ENCODE data around the gene OSGEP. TPM values are rescaled to one million over a fixed set of nuclear protein-coding genes. Genes with fewer than 3 reads are reported as not detected.

The OSGEP gene
- total and polyA plus RNA-seq, 2 of the 13 experiments (the other 11 are each of a cell fraction or from before 2014, with no cell fraction given), result 39.7 to 41.1 TPM

DNA sequence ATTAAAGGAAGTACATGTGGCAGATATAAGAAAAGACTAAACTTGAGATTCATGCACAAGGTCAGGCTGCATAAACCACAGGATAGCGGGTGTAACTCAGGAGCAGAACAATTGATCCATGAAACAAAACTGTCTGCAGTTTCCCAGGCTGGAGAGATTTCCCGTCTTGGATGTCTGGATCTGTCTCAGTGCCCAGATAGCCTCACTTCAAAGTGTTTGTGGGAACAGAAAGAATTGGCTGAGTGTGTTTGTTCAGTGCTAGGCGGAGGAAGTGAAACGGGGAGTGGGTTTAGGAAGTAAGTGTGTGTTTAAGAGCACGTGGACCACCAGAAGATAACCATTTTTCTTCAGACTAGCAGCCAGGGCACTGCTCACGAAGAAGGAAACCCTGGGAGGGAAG lies 49.3 kb upstream of the OSGEP start:
- ChIA-PET POLR2A (no interaction called here), CTCF (ENCODE audit: low intra/inter-chr PET ratio, low total read pairs) (no interaction called here)
- Histone ChIP-seq H3K27ac (ENCODE audit: extremely low read length, insufficient read depth, low read length) (no peak overlapping the region), H3K4me1 (ENCODE audit: insufficient read depth, low read length) (no peaks in the 10 kb centered on the region), H4K20me1 (ENCODE audit: insufficient read depth, low read length) (no peaks in the 10 kb centered on the region), H3K79me2 (ENCODE audit: insufficient read depth, low read length) (no peaks in the 10 kb centered on the region), H3K4me3 (replicated peaks in 1 of 3; ENCODE audit: insufficient read depth in 1 of 3, low read depth in 2 of 3, low read length in 3 of 3) (no peak overlapping the region), H3K27me3 (ENCODE audit: control insufficient read depth in 1 of 2, insufficient read depth in 2 of 2, low read length in 2 of 2) (no peaks in the 10 kb centered on the region), H3K9me3 (ENCODE audit: low read length) (no peaks in the 10 kb centered on the region), H3K36me3 (replicated peaks in 1 of 2; ENCODE audit: control insufficient read depth in 1 of 2, insufficient read depth in 2 of 2, low read length in 2 of 2) (no peaks in the 10 kb centered on the region), H3K9ac (ENCODE audit: insufficient read depth, low read depth, low read length) (no peak overlapping the region), H3K4me2 (ENCODE audit: low read depth, low read length) (no peak overlapping the region), H2AFZ (ENCODE audit: low read length) (no peak overlapping the region)
- DNase-seq (ENCODE audit: low spot score) (no peak), ATAC-seq (no peak), FAIRE-seq (no peak)
- TF ChIP-seq, protein P1, sequence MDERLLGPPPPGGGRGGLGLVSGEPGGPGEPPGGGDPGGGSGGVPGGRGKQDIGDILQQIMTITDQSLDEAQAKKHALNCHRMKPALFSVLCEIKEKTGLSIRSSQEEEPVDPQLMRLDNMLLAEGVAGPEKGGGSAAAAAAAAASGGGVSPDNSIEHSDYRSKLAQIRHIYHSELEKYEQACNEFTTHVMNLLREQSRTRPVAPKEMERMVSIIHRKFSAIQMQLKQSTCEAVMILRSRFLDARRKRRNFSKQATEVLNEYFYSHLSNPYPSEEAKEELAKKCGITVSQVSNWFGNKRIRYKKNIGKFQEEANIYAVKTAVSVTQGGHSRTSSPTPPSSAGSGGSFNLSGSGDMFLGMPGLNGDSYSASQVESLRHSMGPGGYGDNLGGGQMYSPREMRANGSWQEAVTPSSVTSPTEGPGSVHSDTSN (CRISPR knock-in tag; IDR thresholded peaks at IDR 0.05), result no peak
- TF ChIP-seq, protein P2, sequence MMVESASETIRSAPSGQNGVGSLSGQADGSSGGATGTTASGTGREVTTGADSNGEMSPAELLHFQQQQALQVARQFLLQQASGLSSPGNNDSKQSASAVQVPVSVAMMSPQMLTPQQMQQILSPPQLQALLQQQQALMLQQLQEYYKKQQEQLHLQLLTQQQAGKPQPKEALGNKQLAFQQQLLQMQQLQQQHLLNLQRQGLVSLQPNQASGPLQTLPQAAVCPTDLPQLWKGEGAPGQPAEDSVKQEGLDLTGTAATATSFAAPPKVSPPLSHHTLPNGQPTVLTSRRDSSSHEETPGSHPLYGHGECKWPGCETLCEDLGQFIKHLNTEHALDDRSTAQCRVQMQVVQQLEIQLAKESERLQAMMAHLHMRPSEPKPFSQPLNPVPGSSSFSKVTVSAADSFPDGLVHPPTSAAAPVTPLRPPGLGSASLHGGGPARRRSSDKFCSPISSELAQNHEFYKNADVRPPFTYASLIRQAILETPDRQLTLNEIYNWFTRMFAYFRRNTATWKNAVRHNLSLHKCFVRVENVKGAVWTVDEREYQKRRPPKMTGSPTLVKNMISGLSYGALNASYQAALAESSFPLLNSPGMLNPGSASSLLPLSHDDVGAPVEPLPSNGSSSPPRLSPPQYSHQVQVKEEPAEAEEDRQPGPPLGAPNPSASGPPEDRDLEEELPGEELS (CRISPR knock-in tag; IDR thresholded peaks at IDR 0.05), result no peak
- TF ChIP-seq BRD4 (CRISPR knock-in tag; IDR thresholded peaks at IDR 0.05) (no peak), SAFB2 (CRISPR knock-in tag; IDR thresholded peaks at IDR 0.05; ENCODE audit: borderline replicate concordance, low read depth) (no peak), ZNF879 (CRISPR knock-in tag; IDR thresholded peaks at IDR 0.05) (no peak), POGZ (CRISPR knock-in tag; IDR thresholded peaks at IDR 0.05) (no peak), ZNF775 (CRISPR knock-in tag; IDR thresholded peaks at IDR 0.05; ENCODE audit: borderline replicate concordance) (no peak), TCF7L2 (IDR thresholded peaks at IDR 0.05; ENCODE audit: low read depth, low read length) (no peak)
- TF ChIP-seq, protein P3, sequence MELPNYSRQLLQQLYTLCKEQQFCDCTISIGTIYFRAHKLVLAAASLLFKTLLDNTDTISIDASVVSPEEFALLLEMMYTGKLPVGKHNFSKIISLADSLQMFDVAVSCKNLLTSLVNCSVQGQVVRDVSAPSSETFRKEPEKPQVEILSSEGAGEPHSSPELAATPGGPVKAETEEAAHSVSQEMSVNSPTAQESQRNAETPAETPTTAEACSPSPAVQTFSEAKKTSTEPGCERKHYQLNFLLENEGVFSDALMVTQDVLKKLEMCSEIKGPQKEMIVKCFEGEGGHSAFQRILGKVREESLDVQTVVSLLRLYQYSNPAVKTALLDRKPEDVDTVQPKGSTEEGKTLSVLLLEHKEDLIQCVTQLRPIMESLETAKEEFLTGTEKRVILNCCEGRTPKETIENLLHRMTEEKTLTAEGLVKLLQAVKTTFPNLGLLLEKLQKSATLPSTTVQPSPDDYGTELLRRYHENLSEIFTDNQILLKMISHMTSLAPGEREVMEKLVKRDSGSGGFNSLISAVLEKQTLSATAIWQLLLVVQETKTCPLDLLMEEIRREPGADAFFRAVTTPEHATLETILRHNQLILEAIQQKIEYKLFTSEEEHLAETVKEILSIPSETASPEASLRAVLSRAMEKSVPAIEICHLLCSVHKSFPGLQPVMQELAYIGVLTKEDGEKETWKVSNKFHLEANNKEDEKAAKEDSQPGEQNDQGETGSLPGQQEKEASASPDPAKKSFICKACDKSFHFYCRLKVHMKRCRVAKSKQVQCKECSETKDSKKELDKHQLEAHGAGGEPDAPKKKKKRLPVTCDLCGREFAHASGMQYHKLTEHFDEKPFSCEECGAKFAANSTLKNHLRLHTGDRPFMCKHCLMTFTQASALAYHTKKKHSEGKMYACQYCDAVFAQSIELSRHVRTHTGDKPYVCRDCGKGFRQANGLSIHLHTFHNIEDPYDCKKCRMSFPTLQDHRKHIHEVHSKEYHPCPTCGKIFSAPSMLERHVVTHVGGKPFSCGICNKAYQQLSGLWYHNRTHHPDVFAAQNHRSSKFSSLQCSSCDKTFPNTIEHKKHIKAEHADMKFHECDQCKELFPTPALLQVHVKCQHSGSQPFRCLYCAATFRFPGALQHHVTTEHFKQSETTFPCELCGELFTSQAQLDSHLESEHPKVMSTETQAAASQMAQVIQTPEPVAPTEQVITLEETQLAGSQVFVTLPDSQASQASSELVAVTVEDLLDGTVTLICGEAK (IDR thresholded peaks at IDR 0.05), result no peak
- TF ChIP-seq, protein P3 (CRISPR knock-in tag; IDR thresholded peaks at IDR 0.05), result no peak
- 8% methylated on average over 6 of the region's 6 CpGs for WGBS (ENCODE audit: low lambda C conversion rate)
- in situ Hi-C loops (cut with HindIII; ENCODE audit: extremely low pct_ligation_motif_present, low pct_unique_long_range_greater_than_20kb), result no loop called here
- intact Hi-C loops (cut with micrococcal nuclease; ENCODE audit: unreplicated experiment), result no loop called here
- BruUV-seq (replicated peaks), result no TSS peak
